Neural cell (in vitro differentiated cells): ENCODE measurements around the gene HSD11B1L. TPM values are rescaled to one million over a fixed set of nuclear protein-coding genes. Genes with fewer than 3 reads are reported as not detected.

Experiments
- H2AFZ ChIP-seq: fragments of 200-600, 300-800 bp; sonication (generic), shearing (Covaris generic); 2 replicates; pipeline ENCODE4 v1.6.0; 2014; ENCODE audit warnings: low read depth, mild to moderate bottlenecking, antibody characterized with exemption, low read length, moderate library complexity
- H3F3A ChIP-seq: fragments of 200-600 bp; shearing (Covaris generic); 2 replicates; pipeline ENCODE4 v1.6.1; 2016; ENCODE audit warnings: mild to moderate bottlenecking, moderate library complexity, mixed read lengths, antibody characterized with exemption, low read length; ENCODE audit not compliant: insufficient read depth, poor library complexity, severe bottlenecking
- H3K27ac ChIP-seq: fragments of 200-600, 300-800 bp; sonication (generic), shearing (Covaris generic); 2 replicates; pipeline ENCODE4 v1.5.1; 2014; ENCODE audit warnings: mild to moderate bottlenecking, low read length, moderate library complexity
- H3K27me3 ChIP-seq: fragments of 300-800, 200-600 bp; sonication (generic), shearing (Covaris generic); 2 replicates; pipeline ENCODE4 v1.6.0; 2014; ENCODE audit warnings: mild to moderate bottlenecking, low read depth, low read length, moderate library complexity; ENCODE audit not compliant: insufficient read depth
- H3K36me3 ChIP-seq: fragments of 300-800, 200-600 bp; sonication (generic), shearing (Covaris generic); 2 replicates; pipeline ENCODE4 v1.5.1; 2014; ENCODE audit warnings: mild to moderate bottlenecking, antibody characterized with exemption, low read length, moderate library complexity; ENCODE audit not compliant: insufficient read depth
- H3K4me2 ChIP-seq: fragments of 300-800, 200-600 bp; sonication (generic), shearing (Covaris generic); 2 replicates; pipeline ENCODE4 v1.6.0; 2014; ENCODE audit warnings: mild to moderate bottlenecking, low read length
- H3K4me3 ChIP-seq: fragments of 300-800, 200-600 bp; sonication (generic), shearing (Covaris generic); 2 replicates; pipeline ENCODE4 v1.5.1; 2014; ENCODE audit warnings: mild to moderate bottlenecking, low read length, moderate library complexity
- H3K79me2 ChIP-seq: fragments of 200-600 bp; shearing (Covaris generic); replicated peaks from 2 replicates; pipeline ENCODE4 v1.6.0; 2014; ENCODE audit warnings: mild to moderate bottlenecking, low read length, moderate library complexity; ENCODE audit not compliant: insufficient read depth
- H3K9ac ChIP-seq: fragments of 300-800, 200-600 bp; sonication (generic), shearing (Covaris generic); 2 replicates; pipeline ENCODE4 v1.6.1; 2016; ENCODE audit warnings: mild to moderate bottlenecking, low read length, mixed read lengths
- H3K9me2 ChIP-seq: fragments of 200-600 bp; shearing (Covaris generic); 2 replicates; pipeline ENCODE4 v1.6.1; 2016; ENCODE audit warnings: mild to moderate bottlenecking, low read length, mixed read lengths; ENCODE audit not compliant: insufficient read depth
- H3K9me3 ChIP-seq: fragments of 200-600, 300-800 bp; sonication (generic), shearing (Covaris generic); 2 replicates; pipeline ENCODE4 v1.6.1; 2016; ENCODE audit warnings: mild to moderate bottlenecking, mixed run types, low read length, moderate library complexity, mixed read lengths
- H4K20me1 ChIP-seq: fragments of 200-600 bp; shearing (Covaris generic); 2 replicates; pipeline ENCODE4 v1.6.1; 2016; ENCODE audit warnings: mild to moderate bottlenecking, mixed run types; ENCODE audit not compliant: insufficient read depth
- EP300 ChIP-seq: fragments of 450-650 bp; conservative IDR thresholded peaks from 2 replicates; pipeline ENCODE4 v1.6.1; 2014; ENCODE audit warnings: antibody characterized with exemption, mild to moderate bottlenecking, moderate library complexity; ENCODE audit not compliant: poor library complexity, severe bottlenecking
- EZH2 ChIP-seq: fragments of 200-600, 300-800 bp; shearing (Covaris generic), sonication (generic); IDR thresholded peaks from 2 replicates; pipeline ENCODE4 v1.6.1; 2014; ENCODE audit warnings: antibody characterized with exemption, low read length, borderline replicate concordance, mild to moderate bottlenecking; ENCODE audit not compliant: insufficient read depth, poor library complexity, severe bottlenecking
- MXI1 ChIP-seq: fragments of 450-650 bp; conservative IDR thresholded peaks from 2 replicates; pipeline ENCODE4 v1.6.1; 2014; ENCODE audit warnings: antibody characterized with exemption, mild to moderate bottlenecking; ENCODE audit not compliant: poor library complexity, severe bottlenecking
- POLR2AphosphoS5 ChIP-seq: IDR thresholded peaks from 2 replicates; pipeline ENCODE4 v1.6.1; 2012
- RAD21 ChIP-seq: fragments of 450-650 bp; conservative IDR thresholded peaks from 2 replicates; pipeline ENCODE4 v1.6.1; 2014; ENCODE audit warnings: antibody characterized with exemption, mild to moderate bottlenecking, moderate library complexity
- SMC3 ChIP-seq: fragments of 450-650 bp; conservative IDR thresholded peaks from 2 replicates; pipeline ENCODE4 v1.6.1; 2014; ENCODE audit warnings: antibody characterized with exemption, mild to moderate bottlenecking, moderate library complexity; ENCODE audit not compliant: poor library complexity
- TAF1 ChIP-seq: IDR thresholded peaks from 2 replicates; pipeline ENCODE4 v1.6.1; 2012; ENCODE audit warnings: low read depth
- polyA plus RNA-seq: library from polyadenylated mRNA; depleted of rRNA; stranded (reverse); fragments of >200 nt; gene quantifications from 2 replicates; pipeline ENCODE4 v1.2.3, GENCODE V29; 2014
- TF ChIP-seq, protein P1 (sequence below): fragments of 450-650 bp; IDR thresholded peaks from 2 replicates; pipeline ENCODE4 v1.5.1; 2014; ENCODE audit warnings: antibody characterized with exemption, mild to moderate bottlenecking, moderate library complexity; ENCODE audit not compliant: poor library complexity, severe bottlenecking
- TF ChIP-seq, protein P2 (sequence below): IDR thresholded peaks from 2 replicates; pipeline ENCODE4 v1.6.1; 2012; ENCODE audit warnings: borderline replicate concordance

Gene HSD11B1L
- polyA plus RNA-seq, 1 donor from 2014 or later: 170 TPM

DNA sequence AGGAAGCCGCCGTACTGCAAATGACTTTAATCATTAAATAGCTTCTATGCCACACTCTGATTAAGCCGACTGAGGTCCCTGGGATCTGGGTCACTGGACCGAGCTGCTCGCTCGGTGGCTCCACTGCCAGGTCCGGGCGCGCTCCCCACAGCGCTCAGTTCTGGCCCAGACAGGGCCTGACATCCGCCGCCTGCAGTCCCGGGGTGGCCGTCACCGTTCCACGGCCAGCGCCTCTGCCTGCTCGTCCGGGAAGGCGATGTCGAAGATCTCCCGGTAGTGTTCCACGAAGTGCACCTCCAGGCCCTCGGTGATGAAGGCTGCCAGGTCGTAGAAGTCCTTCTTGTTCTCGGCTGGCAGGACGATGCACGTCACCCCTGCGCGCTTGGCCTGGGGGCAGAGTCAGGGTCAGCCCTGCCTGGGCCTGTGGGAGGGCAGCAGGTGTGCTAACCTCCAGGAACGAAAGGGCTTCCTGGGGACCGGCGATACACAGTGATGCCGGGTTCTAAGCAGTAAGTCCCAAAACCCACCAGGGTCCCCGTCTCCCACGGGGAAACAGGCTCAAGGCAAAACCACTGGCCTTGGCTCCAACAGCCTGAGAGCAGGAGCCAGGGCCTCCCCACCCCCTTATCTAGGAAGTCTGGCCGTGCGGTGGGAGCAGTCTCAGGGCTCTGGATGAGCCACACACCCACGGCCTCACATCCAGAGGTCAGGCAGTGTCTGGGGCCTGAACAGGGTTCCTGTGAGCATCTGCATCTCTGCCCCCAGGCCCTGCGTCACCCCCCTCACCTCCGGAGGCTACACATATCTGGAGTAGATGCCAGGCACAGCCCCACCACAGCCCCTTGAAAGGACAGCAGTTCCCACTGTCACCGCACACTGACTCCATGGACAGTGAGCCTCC lies 11.2 kb downstream of the HSD11B1L start:
- Histone ChIP-seq H3K27ac (no peak overlapping the region), H3K27me3 (no peaks in the 10 kb centered on the region), H2AFZ (no peak overlapping the region), H3K9me3 (no peaks in the 10 kb centered on the region), H3K4me3 (peak overlapping the region; percentile 87), H3K9ac (no peak overlapping the region), H3K4me2 (no peak overlapping the region), H3F3A (no peaks in the 10 kb centered on the region), H3K36me3 (no peaks in the 10 kb centered on the region), H4K20me1 (peaks cover 11% of the 10 kb centered on the region), H3K79me2 (peaks cover 15% of the 10 kb centered on the region), H3K9me2 (no peaks in the 10 kb centered on the region)
- TF ChIP-seq POLR2AphosphoS5 (peak; percentile 24), EP300 (no peak)

DNA sequence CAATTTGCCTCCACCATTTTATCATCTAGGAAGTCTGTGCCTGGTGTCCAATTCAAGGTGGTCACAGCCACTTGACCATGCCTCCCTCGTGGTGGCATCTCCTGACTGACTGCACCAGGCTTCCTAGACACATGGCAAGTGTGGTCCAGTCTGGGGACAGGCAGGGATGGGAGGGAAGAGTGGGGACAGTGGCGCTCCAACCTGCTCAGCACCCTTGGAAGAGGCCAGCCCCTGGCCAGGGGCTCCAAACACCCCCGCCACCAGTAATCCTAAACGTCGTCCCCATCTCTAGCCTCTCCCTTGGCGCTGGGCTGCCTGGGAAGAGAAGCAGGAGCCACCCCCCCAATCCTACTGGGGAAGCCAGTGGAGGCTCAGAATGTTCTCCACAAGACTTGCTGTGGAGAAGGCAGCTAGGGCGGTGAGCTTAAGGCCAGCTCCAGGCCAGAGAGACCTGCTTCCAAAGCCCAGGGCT lies 11.9 kb downstream of the HSD11B1L start:
- Histone ChIP-seq H3K27ac (no peak overlapping the region), H3K9me3 (no peaks in the 10 kb centered on the region), H3K27me3 (no peaks in the 10 kb centered on the region), H3K4me2 (no peak overlapping the region), H3K4me3 (no peak overlapping the region), H3K9me2 (no peaks in the 10 kb centered on the region), H3K79me2 (peaks cover 15% of the 10 kb centered on the region), H2AFZ (no peak overlapping the region), H3K9ac (no peak overlapping the region), H3K36me3 (no peaks in the 10 kb centered on the region), H4K20me1 (peaks cover 11% of the 10 kb centered on the region), H3F3A (no peaks in the 10 kb centered on the region)
- TF ChIP-seq RAD21: no peak
- no peak for TF ChIP-seq SMC3
- TF ChIP-seq TAF1: no peak
- TF ChIP-seq MXI1: no peak
- no peak for TF ChIP-seq EZH2
- TF ChIP-seq, protein P1, sequence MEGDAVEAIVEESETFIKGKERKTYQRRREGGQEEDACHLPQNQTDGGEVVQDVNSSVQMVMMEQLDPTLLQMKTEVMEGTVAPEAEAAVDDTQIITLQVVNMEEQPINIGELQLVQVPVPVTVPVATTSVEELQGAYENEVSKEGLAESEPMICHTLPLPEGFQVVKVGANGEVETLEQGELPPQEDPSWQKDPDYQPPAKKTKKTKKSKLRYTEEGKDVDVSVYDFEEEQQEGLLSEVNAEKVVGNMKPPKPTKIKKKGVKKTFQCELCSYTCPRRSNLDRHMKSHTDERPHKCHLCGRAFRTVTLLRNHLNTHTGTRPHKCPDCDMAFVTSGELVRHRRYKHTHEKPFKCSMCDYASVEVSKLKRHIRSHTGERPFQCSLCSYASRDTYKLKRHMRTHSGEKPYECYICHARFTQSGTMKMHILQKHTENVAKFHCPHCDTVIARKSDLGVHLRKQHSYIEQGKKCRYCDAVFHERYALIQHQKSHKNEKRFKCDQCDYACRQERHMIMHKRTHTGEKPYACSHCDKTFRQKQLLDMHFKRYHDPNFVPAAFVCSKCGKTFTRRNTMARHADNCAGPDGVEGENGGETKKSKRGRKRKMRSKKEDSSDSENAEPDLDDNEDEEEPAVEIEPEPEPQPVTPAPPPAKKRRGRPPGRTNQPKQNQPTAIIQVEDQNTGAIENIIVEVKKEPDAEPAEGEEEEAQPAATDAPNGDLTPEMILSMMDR: no peak
- TF ChIP-seq EP300: no peak
- no peak for TF ChIP-seq POLR2AphosphoS5

DNA sequence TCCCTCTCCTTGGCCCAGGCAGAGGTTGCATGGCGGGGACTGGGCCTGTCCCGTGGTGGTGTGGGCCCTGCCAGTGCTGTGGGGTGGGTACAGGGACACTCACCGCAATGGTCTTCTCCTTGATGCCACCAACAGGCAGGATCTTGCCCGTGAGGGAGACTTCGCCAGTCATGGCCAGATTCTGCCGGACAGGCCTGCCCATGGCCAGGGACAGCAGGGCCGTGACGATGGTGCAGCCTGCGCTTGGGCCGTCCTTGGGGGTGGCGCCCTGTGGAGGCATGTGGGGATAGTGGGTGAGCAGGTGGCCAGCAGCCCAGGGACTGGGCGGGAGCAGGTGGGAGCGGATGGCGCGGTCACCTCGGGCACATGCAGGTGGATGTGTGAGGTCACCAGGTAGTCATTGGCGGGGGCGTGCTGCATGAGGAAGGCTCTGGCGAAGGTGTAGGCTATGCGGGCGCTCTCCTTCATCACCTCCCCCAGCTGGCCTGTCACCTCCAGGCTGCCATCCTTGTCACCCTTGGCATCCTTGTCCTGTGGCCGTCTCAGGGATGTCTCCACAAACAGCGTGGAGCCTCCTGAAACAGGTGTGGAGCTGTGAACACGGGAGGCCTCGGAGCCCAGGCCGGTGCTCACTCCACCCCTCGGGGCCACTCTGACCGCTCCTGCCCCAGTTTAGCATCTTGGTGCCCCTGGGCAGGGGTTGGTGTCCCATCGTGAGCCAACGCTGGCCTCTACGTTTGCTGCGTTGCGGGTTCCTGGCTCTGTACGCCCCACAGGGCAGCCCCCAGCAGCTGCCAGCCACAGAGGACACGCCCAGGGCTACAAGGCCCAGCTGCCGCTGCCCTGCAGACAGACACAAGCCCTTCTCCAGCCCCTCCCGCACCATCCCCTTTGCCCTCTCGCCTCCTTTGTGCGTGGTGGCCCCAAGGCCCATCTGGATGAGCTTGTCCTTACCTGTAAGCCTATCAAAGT lies 12.7 kb downstream of the HSD11B1L start:
- Histone ChIP-seq H3K27me3 (no peaks in the 10 kb centered on the region), H3K9me2 (no peaks in the 10 kb centered on the region), H3K4me2 (no peak overlapping the region), H3K9ac (no peak overlapping the region), H2AFZ (no peak overlapping the region), H3K36me3 (no peaks in the 10 kb centered on the region), H3K79me2 (peaks cover 15% of the 10 kb centered on the region), H4K20me1 (peaks cover 11% of the 10 kb centered on the region), H3K27ac (no peak overlapping the region), H3F3A (no peaks in the 10 kb centered on the region), H3K4me3 (no peak overlapping the region), H3K9me3 (no peaks in the 10 kb centered on the region)
- TF ChIP-seq, protein P1: no peak
- TF ChIP-seq, protein P2, sequence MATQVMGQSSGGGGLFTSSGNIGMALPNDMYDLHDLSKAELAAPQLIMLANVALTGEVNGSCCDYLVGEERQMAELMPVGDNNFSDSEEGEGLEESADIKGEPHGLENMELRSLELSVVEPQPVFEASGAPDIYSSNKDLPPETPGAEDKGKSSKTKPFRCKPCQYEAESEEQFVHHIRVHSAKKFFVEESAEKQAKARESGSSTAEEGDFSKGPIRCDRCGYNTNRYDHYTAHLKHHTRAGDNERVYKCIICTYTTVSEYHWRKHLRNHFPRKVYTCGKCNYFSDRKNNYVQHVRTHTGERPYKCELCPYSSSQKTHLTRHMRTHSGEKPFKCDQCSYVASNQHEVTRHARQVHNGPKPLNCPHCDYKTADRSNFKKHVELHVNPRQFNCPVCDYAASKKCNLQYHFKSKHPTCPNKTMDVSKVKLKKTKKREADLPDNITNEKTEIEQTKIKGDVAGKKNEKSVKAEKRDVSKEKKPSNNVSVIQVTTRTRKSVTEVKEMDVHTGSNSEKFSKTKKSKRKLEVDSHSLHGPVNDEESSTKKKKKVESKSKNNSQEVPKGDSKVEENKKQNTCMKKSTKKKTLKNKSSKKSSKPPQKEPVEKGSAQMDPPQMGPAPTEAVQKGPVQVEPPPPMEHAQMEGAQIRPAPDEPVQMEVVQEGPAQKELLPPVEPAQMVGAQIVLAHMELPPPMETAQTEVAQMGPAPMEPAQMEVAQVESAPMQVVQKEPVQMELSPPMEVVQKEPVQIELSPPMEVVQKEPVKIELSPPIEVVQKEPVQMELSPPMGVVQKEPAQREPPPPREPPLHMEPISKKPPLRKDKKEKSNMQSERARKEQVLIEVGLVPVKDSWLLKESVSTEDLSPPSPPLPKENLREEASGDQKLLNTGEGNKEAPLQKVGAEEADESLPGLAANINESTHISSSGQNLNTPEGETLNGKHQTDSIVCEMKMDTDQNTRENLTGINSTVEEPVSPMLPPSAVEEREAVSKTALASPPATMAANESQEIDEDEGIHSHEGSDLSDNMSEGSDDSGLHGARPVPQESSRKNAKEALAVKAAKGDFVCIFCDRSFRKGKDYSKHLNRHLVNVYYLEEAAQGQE: no peak
- TF ChIP-seq POLR2AphosphoS5 (peak; percentile 15), EP300 (no peak)
